DOHH2 (cell line): Measurements from ENCODE around the gene AK9.

ENCODE experiments used
- CTCF ChIP-seq: fragments of 200-600 bp; sonication (generic); IDR thresholded peaks from one replicate; pipeline ENCODE4 v1.5.1; 2014; ENCODE audit warnings: antibody characterized with exemption, mild to moderate bottlenecking, low read depth, low read length; ENCODE audit not compliant: poor library complexity, severe bottlenecking
- EZH2phosphoT487 ChIP-seq: fragments of 200-600 bp; sonication (generic); IDR thresholded peaks from 2 replicates; pipeline ENCODE4 v1.6.1; 2017; ENCODE audit warnings: borderline replicate concordance, mild to moderate bottlenecking, antibody characterized with exemption, low read length, moderate library complexity, mixed read lengths

- TF ChIP-seq EZH2phosphoT487 (no peak), CTCF (no peak)
Measured at GRCh38 chr6:109610590-109610989, 80.4 kb downstream of the AK9 start.
